Activated CD8-positive, alpha-beta T cell treated with anti-CD3 and anti-CD28 coated beads for 36 hours (primary cell): ENCODE data around the gene SLC18A2. TPM values are rescaled to one million over a fixed set of nuclear protein-coding genes. Genes with fewer than 3 reads are reported as not detected.

Experiments used
- ATAC-seq: fragments of 200-7000 bp; cut with Tn5 transposase; one replicate; pipeline ENCODE4 v1.10.0; 2021; ENCODE audit warnings: mild to moderate bottlenecking, moderate library complexity
- CTCF ChIA-PET: fragments of 350-600 bp; sonication (Branson Sonifier 250); formaldehyde crosslinking; loops from one replicate; lab custom pipeline; 2021; ENCODE audit warnings: antibody characterized with exemption; lab: Charles Lee
- POLR2A ChIA-PET: fragments of 350-600 bp; sonication (Branson Sonifier 250); formaldehyde crosslinking; loops from one replicate; lab custom pipeline; 2021; ENCODE audit warnings: antibody characterized with exemption; lab: Charles Lee
- DNase-seq: peaks from one replicate; pipeline ENCODE4 v3.0.0-alpha.2; 2020
- H3K27ac Mint-ChIP-seq: one replicate; pipeline ENCODE4 v1.8.0; 2021; ENCODE audit warnings: mild to moderate bottlenecking, mixed read lengths
- H3K27me3 Mint-ChIP-seq: one replicate; pipeline ENCODE4 v1.8.0; 2021; ENCODE audit warnings: mixed read lengths
- H3K36me3 Mint-ChIP-seq: one replicate; pipeline ENCODE4 v1.8.0; 2021; ENCODE audit warnings: low read depth, mixed read lengths
- H3K4me1 Mint-ChIP-seq: one replicate; pipeline ENCODE4 v1.8.0; 2021; ENCODE audit warnings: low read depth, mixed read lengths
- H3K4me3 Mint-ChIP-seq: one replicate; pipeline ENCODE4 v1.8.0; 2021; ENCODE audit warnings: mild to moderate bottlenecking, moderate library complexity, mixed read lengths
- H3K9me3 Mint-ChIP-seq: one replicate; pipeline ENCODE4 v1.8.0; 2021; ENCODE audit warnings: mixed read lengths
- intact Hi-C: fragments of 100-400 bp; cut with micrococcal nuclease; formaldehyde crosslinking; loops from one replicate; pipeline ENCODE4 v1.10.0; 2022
- total RNA-seq, 2 experiments: library from RNA; stranded (reverse); gene quantifications; one replicate each; pipeline ENCODE4 v1.2.3, GENCODE V29; 2021
- TF ChIP-seq, protein P1 (sequence below): fragments of 200-600 bp; IDR thresholded peaks from one replicate; pipeline ENCODE4 v1.8.0; 2022; ENCODE audit warnings: antibody characterized with exemption, mild to moderate bottlenecking

Gene SLC18A2
- total RNA-seq, 2 experiments from 2014 or later: 0.14 TPM; not detected in 1

- intact Hi-C loops: no loop called here
- POLR2A ChIA-PET: no interaction called here
- DNase-seq (no peak), ATAC-seq (no peak)
- CTCF ChIA-PET: no interaction called here
- Mint-ChIP-seq H3K9me3 (no peaks in the 10 kb centered on the region), H3K4me1 (peaks cover 8% of the 10 kb centered on the region), H3K27ac (no peak overlapping the region), H3K36me3 (no peaks in the 10 kb centered on the region), H3K27me3 (peaks cover 9% of the 10 kb centered on the region), H3K4me3 (no peak overlapping the region)
- TF ChIP-seq, protein P1, sequence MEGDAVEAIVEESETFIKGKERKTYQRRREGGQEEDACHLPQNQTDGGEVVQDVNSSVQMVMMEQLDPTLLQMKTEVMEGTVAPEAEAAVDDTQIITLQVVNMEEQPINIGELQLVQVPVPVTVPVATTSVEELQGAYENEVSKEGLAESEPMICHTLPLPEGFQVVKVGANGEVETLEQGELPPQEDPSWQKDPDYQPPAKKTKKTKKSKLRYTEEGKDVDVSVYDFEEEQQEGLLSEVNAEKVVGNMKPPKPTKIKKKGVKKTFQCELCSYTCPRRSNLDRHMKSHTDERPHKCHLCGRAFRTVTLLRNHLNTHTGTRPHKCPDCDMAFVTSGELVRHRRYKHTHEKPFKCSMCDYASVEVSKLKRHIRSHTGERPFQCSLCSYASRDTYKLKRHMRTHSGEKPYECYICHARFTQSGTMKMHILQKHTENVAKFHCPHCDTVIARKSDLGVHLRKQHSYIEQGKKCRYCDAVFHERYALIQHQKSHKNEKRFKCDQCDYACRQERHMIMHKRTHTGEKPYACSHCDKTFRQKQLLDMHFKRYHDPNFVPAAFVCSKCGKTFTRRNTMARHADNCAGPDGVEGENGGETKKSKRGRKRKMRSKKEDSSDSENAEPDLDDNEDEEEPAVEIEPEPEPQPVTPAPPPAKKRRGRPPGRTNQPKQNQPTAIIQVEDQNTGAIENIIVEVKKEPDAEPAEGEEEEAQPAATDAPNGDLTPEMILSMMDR: no peak
Observed at GRCh38 chr10:117254774-117255735, 14.1 kb downstream of the SLC18A2 start.

- H3K4me3 Mint-ChIP-seq: no peak overlapping the region
- ATAC-seq (no peak), DNase-seq (no peak)
- no peak overlapping the region for H3K27ac Mint-ChIP-seq
- TF ChIP-seq, protein P1: no peak
- ChIA-PET CTCF (no interaction called here), POLR2A (no interaction called here)
- peaks cover 11% of the 10 kb centered on the region for H3K4me1 Mint-ChIP-seq
- H3K9me3 Mint-ChIP-seq: no peaks in the 10 kb centered on the region
- H3K36me3 Mint-ChIP-seq: no peaks in the 10 kb centered on the region
- intact Hi-C loops: no loop called here
- peaks cover 13% of the 10 kb centered on the region for H3K27me3 Mint-ChIP-seq
Observed at GRCh38 chr10:117255835-117256460, 15.0 kb downstream of the SLC18A2 start.

GRCh38 chr10:117256910-117257309 lies 16.0 kb downstream of the SLC18A2 start:
- Mint-ChIP-seq H3K4me1 (peaks cover 11% of the 10 kb centered on the region), H3K9me3 (no peaks in the 10 kb centered on the region), H3K36me3 (no peaks in the 10 kb centered on the region), H3K27ac (no peak overlapping the region), H3K4me3 (no peak overlapping the region), H3K27me3 (peaks cover 13% of the 10 kb centered on the region)
- ATAC-seq (no peak), DNase-seq (no peak)
- POLR2A ChIA-PET: interaction anchor here (0.7 kb wide), 1 partner anchor 550 kb away, joined by 3 read pairs; no protein-coding TSS in a partner anchor
- CTCF ChIA-PET: no interaction called here
- TF ChIP-seq, protein P1: no peak
- intact Hi-C loops: no loop called here

DNA sequence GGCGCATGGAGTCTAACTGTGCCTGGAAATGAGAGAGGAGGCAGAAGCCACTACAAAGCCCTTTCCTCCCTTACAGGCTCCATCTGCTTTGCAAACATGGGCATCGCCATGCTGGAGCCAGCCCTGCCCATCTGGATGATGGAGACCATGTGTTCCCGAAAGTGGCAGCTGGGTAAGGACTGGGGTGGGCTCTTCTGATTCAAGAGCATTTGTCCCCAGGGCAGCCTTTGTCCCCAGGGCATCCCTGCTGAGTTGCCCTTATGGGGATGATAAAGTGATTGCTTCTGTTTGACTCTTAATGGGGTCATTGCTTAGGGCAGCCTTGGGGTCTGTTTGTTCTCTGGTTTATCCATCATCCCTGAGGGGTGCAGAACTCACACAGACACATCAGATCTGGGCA lies 16.8 kb downstream of the SLC18A2 start:
- Mint-ChIP-seq H3K27me3 (peaks cover 13% of the 10 kb centered on the region), H3K9me3 (no peaks in the 10 kb centered on the region), H3K4me1 (peaks cover 11% of the 10 kb centered on the region), H3K36me3 (no peaks in the 10 kb centered on the region), H3K4me3 (no peak overlapping the region), H3K27ac (no peak overlapping the region)
- DNase-seq (no peak), ATAC-seq (no peak)
- POLR2A ChIA-PET: no interaction called here
- intact Hi-C loops: no loop called here
- TF ChIP-seq, protein P1: no peak
- CTCF ChIA-PET: no interaction called here

- Mint-ChIP-seq H3K4me3 (no peak overlapping the region), H3K4me1 (peaks cover 11% of the 10 kb centered on the region), H3K27me3 (peaks cover 13% of the 10 kb centered on the region), H3K36me3 (no peaks in the 10 kb centered on the region), H3K27ac (no peak overlapping the region), H3K9me3 (no peaks in the 10 kb centered on the region)
- TF ChIP-seq, protein P1: no peak
- ChIA-PET CTCF (no interaction called here), POLR2A (no interaction called here)
- ATAC-seq (no peak), DNase-seq (no peak)
- intact Hi-C loops: no loop called here
Observed at GRCh38 chr10:117259279-117259678, 18.4 kb downstream of the SLC18A2 start.
